NCI-H1105 treated with DMSO at 0.1 percent for 48 hours (cell line): ENCODE results near the gene CD109.

Experiments
- DNase-seq: peaks from one replicate; lab custom pipeline; 2025; lab: John Stamatoyannopoulos, UW

Gene CD109

DNA sequence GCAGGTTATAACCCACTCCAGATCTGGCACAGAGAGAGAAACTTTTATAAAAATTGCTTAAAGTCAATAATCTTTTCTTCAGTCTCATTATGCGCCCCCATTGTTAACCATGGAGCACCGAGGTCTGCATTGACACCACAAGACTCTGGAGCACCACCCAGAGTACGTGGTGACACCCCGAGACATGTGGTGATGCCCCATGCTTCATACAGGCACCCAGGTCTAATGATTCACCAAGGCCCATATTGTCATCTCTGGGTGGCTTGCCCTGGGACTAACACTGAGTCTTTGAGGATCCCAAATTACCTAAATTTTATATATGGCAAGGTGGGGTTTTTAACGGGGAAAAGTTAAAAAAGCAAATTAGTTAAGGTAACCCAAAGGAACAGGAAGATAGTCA, 31.1 kb downstream of the CD109 start:
- no peak for DNase-seq

DNA sequence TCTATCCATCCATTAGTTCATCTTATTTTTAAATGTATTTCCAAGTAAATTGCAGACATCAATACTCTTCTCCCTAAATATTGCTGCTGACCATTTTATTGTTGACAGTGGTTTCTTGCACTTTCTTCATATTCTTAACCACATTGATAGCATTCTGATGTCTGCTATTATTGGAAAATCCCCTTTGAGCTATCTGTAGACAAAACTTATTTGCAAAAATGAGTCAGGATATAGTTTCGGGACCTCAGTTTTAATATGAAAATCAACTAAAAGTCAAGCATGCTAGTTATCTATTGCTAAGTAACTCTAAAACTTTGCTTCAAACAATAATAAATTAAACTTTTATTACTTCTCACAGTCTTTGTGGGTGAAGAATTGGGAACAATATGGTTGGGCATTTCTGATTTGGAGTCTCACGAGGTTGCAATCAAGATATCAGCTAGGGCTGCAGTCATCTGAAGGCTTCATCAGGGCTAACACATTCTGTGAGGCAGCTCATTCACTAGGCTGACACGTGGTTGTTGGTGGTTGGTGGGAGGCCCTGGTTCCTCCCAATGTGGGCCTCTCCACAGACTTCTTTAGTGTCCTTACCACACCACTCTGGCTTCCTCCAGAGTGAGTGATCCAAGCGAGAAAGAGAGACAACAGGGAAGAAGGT, 32.7 kb downstream of the CD109 start:
- no peak for DNase-seq

DNA sequence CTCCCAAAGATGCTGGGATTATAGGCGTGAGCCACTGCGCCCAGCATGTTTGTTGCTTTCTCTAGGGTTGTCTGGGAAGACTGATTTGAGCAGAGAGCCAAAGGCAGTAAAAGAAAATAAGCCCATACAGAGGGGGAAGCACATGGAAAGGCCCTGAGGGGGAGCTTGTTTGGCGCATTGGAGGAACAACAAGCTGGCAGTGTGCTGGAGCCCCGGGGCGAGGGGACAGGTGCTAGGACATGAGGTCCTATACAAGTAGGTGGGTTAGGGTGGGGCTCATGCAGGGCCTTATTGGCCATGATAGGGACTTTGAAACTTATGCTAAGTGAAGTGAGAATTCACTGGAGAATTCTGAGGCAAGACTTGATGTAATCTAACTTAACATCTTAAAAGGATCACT, 35.3 kb downstream of the CD109 start:
- no peak for DNase-seq

DNA sequence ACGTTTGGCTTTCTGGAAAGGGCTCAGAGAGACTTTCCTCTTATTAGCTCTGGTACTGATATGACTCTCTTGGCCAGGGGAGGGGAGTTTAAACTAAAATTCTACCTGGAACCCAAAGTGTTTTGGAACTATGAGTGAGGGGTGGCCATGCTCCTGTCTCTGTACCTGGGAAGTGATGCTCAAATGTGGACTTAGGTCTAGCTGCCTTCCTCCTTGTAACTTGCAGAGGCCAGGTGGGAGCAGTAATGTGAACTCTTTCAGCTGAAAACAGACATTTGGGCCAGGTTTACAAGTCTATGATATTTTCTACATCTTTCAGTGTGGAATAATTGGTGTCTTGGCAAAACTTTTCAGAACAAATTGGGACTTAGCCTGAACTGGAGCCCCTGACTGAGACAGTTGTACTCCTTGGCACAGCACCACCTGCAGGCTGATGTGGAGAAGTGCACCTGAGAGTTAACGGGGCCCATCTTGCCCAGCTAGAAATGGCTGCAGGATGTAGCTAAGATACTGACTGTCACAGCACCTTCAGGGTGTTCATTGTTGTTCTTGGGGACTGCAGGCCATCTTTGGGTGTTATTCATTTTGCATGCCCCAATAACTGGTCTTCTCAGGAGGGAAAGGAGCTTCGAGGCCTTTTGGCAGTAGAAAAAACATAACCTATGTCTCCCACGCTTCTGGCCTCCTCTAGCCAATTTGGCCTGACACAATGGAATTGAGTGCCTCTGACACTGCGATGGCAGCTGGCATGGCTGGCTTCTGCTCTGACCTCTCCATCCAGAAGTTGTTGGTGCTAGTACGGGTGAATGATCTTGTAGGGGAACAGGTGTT, 37.1 kb downstream of the CD109 start:
- peak; percentile 57 for DNase-seq

DNA sequence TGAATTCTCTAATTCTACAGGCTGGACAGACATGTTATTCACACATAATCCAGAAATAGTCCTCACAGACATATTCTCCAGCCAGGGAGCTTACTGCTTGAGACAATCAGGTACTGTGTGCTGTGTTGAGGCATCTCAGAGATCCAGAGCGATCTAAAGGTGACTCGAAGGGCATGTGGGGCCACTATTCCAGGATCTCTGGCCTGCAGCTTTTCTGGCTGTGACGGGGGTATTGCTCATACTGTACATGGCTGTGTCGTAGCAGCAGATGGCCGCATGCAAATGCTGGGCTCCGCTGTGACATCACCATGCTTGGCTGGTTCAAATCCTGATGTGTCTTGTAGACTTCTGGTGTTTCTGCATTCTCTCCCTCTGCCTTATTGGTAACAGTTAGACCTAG, 37.8 kb downstream of the CD109 start:
- no peak for DNase-seq

DNA sequence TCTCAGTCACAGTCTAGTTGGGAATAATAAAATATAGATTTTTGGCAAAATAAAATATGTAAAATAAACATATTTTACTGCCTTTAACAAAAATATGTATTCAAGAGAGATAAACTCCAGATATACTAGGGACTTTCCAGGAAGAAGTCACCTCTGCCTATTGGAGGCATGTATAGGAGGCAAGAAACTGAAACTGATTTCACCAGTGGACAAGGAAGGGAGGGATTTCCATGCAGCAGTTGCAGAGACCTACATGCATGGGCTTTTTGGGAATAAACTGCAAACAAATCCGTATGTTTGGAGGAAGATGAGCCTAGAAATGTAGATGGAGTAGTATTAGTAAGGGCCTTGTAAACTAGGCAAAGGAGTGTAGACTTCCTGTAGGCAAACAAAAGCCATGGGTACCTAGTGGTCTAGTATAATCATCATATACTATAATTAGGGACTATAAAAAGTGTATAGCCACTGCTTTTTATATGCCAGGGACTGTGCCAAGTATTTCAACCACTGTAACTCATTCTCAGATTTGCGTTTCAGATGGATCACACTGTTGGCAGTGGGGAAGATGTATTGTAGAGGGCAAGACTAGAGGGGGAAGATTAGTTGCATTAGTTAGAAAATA, 38.9 kb downstream of the CD109 start:
- no peak for DNase-seq

DNA sequence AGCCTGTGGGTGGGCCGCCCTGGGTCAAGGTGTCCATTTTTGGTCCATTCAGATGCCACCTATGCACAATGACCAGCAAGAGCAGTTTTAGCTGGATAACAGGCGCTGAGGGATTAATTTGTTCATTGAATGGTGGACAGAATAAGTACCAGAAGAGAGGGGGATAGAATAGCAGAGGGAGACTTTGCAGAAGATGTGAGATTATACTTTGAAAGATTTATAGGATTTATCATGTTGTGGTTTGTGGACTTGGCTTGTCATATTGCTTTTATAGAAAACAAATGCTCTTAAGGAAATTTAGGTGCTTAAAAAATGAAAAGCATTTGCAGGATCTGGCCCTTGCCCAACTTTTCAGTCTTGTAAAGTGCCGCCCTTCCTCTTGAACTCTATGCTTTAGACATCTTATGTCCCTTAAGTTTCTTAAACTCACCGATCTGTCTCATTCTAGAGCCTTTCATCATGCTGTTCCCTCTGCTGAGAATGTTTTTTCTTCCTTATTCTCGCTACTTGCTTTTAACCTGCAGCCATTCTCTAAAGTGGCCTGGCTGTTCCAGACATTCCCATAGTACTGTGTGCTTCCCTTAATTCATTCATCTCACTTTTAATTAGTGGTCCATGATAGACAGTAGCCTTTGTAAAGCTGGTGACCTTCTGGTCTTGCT, 42.5 kb downstream of the CD109 start:
- no peak for DNase-seq

DNA sequence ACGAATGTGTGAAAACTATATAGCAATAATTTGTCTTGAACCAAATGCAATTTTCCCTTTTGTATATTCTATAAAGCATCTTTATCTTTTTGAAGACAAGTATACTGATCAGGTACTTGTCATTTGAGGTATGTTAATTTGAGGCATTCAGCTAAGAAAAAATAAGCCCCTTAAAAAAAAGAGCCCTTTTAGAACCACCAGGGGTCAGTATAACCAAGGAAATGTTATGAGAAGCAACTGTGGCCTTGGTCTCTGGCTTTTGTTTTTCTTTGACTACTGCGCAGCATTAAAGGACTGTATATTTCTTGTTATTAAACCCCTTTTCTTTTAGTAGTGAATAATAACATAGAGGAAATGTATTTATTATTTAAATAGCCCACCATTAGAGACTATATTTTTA, 43.1 kb downstream of the CD109 start:
- peak; percentile 72 for DNase-seq

DNA sequence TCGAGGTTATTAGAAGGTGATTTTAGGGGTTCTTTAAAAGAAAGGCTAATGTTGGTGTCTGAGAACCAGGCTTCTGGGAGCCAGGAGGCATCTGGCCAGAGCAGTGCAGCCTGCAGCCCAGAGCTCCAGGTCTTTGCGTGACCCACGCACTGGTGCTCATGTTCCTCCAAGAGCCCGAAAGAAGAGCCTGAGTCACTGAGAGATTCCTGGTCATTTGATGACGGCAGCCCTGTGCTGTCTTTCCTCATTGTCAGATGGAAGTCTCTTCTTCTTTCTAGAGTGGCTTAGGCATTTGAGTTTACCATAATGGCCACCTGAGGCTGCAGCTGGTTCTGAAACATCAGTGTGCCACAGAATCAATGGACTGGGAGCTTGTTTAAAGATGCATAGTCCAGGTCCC, 46.4 kb downstream of the CD109 start:
- peak; percentile 23 for DNase-seq

DNA sequence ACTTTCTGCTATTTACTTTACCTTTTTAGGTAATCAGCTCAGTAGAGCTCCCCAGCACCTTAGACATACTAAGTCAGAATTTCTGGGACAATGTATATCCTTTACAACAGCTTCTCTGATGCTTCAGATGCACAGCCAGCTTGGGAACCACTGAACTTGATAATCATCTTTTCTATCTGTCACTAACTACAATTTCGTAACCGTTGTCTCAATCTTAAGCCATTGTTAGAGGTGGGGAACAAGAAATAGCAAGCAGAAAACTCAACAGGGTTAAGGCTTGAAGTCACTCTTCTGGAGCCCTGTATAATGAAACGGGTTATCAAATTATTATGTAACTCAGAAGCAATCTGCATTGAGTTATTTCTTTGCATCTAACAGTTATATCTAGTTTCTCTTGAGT, 47.1 kb downstream of the CD109 start:
- no peak for DNase-seq

DNA sequence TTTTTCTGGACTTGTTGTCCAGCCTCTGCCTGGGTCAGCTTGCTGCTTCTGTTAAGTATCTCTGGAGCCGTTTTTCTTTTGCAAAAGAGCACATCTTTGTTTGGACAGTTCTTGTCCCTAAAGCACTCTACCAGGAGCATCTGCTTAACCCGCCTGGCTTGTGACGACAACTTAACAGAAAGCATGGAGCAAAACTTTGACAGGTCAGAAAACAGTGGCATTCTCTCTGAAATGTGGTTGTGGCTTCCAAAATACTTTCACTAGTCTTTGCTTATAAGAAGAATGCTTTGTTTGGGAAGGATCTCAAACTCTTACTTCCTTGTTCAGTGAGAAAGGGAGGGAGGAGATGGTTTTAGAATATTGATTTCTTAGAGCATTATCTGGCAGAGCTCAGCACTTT, 47.6 kb downstream of the CD109 start:
- no peak for DNase-seq

DNA sequence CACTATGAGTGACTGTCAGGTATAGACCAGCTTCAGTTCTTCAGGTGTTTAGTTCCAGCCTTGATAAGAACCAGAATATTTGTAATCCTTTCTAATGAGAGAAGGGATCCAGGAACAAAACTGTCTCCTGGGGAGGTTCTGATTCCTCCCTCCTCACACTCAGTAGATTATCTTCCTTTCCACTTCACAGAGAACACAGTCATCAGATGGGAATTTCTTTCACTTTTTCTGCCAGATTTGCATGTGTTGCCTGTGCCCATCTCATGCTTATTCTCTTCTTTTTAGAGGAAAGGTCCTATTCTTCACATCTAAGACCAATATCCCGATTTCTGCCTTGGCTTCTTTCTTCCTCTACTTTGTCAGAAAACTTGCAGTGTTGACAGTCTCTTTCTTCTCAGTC, 50.8 kb downstream of the CD109 start:
- no peak for DNase-seq

DNA sequence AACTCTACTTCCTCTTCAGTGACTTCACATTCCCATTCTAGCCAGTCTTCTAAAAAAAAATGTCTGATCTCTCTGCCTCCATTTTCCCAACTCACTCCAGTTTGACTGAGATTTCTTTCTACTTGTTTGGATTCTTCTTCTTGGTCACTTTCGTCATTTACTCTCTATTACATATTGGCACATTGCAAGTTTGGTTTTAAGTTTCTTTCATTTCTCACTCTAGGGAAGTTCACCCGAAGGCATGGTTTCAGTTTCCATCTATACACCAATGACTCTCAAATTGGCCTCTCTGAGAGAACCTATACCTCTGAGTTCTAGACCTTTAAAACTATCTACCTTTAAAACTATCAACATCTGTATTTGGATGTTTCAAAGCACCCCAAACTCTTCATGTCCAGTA, 51.3 kb downstream of the CD109 start:
- DNase-seq, result no peak

DNA sequence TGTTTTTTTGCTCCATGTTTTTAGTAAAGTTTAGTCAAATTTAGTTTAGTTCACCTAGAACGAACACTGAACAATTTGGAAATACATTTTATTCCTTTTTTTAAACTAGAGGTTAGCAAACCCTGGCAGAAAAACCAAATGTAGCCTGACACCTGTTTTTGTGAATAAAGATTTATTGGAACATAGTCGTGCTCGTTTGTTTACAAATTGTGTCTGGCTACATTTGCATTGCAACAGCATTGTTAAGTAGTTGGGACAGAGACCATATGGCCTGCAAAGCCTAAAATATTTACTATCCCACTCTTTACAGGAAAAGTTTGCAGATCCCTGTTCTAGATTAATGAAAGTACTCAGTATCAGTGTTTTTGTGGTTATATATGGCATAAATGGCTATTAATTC, 56.9 kb downstream of the CD109 start:
- no peak for DNase-seq

DNA sequence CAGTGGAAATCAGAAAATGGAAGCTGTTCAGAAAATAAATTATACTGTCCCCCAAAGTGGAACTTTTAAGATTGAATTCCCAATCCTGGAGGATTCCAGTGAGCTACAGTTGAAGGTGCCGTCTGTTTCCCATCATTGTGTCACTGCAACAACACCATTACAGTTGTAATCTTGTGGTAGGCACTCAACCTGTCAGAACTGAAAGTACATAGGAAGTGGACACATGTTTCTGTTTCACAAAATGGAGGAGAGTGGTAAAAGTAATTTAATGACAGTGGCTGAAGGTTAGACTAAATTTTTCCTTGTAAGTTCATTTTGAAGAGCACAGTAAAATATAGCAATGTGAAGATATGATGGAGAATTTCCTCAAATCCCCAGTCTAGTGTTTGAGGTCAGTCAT, 70.0 kb downstream of the CD109 start:
- DNase-seq, result no peak

DNA sequence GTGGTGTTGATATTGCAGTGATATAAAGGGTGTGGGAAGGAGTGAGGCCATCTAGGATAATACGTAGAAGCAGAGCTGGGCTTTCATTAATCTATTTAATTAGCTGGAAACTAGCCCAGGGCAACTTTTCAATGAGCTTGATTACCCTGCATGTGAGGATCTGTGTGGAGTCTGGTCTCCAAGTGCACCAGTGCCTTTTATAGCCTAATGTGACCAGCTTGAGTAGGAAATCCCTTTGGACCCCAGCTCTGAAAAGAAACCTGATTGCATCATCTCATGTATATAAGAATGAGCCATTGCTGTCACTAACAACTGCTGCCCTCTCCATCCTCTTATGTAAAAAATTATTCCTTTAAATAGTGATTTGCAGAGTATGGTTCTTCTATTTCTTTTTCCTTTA, 72.6 kb downstream of the CD109 start:
- peak; percentile 32 for DNase-seq

DNA sequence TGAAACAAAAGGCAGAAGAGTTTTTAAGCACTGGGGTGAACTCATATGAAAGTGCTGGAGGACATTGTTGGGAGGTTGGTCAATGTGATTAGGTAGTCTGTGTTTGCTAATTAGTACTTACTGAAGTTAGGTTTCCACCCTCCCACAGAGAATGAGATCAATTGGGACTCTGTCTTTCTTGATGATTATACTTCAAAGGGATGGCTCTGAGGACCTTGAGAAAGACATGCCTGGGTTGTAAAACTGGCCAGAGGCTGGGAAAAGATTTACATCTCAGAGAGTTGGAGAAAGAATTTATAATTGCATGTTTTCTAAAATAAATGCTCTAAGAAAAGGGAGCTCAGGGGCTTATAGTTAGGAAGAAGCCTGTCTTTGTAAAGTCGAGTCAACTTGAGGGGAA, 74.0 kb downstream of the CD109 start:
- no peak for DNase-seq

DNA sequence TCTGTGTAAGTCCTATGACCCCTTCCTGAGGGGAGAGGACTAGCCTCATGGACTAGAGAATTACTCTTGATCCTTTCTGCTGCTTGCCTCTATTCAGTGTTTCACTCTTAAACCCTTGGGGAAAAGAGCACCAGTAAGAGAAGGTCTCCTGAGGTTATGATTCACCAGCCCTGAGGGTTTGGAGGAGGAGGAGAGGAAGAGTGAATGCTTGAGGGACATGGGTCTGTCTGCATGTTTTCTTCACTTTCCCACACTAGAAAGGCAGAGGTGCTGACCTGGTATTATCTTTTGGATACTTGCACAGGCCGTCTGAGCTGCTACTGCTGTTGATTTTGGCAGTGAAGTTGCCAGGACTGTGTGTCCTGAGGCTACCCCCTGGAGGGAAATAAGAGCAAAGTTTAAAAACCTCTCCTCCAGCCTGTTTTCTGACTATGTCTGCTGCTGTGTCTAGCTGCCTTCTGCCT, 78.3 kb downstream of the CD109 start:
- no peak for DNase-seq

DNA sequence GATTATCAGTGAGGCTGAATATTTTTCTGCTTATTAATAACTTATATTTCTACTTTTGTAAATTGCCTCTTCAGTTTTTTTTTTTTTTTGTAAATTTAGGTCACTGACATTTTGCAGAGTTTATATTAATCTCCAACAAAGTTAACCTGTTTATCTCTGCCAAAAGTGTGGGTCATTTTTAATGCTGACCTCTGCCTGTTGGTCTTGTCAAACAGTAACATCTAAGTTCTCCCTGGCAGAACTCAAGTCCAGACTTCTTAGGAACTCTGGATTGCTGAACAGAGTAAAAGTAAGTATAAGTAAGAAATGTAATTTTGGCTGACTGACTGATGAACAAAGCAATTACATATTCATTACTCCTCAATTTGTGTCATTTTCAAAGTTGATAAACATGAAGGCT, 83.9 kb downstream of the CD109 start:
- no peak for DNase-seq

DNA sequence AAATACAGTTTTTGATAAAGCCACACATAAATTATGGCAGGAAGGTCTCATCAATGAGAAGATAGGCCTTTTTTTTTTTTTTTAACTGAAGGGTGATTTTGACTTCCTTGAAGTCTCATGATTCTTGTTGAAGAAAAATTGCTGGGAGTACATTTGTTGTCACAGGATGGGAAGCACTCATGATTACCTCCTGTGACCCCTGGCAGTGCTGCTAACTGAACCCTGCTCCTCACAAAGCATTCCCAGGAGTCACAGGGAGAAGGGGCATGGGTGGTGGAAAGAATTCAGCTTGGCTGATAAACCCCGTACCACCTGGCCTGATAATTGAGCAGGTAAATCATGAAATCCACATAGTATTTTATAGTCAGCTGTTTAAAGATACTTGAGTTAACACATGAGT, 86.9 kb downstream of the CD109 start:
- DNase-seq, result no peak

DNA sequence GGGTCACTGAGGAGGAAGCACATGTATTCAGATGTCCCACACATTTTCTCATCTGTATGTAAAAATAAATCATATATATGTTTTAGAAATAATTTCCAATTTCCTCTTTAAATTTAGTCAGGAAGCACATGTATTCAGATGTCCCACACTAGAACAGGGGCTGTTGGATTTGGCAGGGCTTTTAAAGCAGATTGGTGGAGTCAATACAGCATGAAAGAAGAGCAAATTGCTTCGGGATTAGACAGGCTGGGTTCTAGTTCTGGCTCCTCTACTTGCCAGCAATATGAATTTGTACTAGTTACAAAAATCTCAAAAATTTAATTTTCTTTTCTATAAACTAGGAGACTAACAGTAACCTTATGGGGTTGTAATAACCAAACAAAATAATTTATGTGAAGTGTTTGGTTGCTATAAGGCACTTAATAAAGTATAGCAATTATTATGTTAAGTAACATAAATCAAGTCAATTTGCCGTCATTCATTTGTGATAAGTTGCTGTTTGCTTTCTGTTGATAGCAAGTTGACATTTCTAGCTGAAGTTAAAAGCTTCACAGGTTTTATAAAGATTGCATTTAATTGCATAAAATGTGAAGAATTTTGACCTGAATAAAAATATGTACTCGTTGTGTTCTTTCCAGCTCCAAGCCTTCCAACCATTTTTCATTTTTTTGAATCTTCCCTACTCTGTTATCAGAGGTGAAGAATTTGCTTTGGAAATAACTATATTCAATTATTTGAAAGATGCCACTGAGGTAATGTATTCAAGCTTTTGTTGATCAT, 88.9 kb downstream of the CD109 start:
- DNase-seq, result no peak

DNA sequence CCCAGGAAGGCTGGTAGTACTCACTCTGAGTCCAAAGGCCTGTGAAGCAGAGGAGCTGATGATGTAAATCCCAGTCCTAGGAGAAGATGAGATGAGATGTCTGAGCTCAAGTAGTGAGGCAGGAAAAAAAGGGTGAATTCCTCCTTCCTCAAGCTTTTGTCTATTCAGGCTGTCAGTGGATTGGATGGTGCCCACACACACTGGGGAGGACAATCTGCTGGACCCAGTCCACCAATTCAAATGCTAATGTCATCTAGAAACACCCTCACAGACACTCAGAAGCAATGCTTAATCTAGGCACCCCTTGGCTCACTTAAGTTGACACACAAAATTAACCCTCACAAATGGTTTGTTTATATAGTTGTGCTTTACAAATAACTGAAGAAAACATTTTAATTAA, 94.6 kb downstream of the CD109 start:
- no peak for DNase-seq
